ENCODE measurements around the gene PARD3B.

PARD3B gene

DNA sequence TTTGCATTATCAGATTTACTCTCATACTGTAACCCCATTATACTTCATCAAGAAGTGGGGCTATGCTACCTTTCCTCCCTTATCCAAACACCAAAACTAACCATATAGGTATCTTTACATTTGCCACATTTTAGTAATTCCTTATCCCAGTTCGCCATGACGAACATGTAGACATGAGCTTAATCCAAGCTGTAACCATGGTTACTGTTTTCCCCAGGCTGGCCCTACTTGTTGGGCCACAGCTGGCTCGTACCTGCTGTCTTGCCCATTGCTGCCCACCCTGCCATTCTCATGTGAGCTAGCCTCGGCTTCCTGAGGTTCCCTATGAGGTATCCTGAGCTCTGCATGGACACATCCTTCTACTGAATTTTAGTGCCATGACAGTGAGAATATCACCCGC lies 117.7 kb downstream of the PARD3B start:
- DNase-seq = no peak

DNA sequence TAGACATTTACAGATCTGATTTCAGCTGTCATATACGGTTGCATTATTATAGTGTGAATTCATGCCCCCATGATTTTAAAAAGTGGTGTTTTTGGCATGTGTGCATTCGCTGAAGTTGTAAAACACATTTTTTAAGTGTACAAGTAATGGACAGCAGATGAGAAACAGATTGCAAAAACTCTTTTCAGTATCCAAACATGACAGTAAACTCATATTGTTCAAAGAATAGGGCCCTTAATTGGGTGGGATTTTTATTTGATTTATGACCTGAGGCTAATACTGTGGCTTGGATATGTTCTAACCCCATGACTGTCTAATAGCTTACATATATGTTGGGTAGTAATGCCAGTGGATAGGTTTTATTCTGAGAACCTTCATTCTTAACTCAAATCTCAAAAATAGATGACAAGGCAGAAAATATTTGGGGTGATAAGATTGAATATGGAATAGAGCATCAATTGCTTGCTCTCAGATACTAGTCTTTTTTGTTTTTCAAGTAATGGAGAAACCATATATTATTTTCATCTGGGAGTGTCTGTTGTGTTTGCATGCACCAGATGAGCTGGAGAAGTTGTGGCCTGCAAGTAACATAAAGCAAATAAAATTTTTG lies 118.6 kb downstream of the PARD3B start:
- no peak for DNase-seq

DNA sequence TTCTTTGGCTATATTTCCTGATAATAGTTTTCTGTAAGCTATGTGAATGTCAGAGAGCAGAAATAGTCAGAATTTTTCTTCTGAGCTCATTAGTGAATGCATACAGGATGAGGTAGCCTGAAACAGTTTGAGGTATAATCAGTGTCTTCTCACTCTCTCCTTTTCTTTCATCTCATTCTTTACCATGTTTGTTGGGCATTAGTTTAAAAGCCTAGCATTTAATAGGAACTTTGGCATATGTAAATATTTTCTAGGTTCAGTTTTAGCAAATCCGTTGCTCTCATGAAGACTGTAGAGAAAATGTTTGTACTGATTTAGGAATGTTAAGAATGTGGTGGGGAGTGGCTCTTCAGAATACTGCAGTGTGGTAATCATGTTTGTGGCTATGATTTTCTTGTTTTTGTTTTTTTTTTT lies 119.4 kb downstream of the PARD3B start:
- no peak for DNase-seq

GRCh38 chr2:204665207-204665606 lies 119.9 kb downstream of the PARD3B start:
- DNase-seq = no peak

- DNase-seq = no peak
These were observed 120.5 kb downstream of the PARD3B start for GRCh38 chr2:204665771-204666170.

DNA sequence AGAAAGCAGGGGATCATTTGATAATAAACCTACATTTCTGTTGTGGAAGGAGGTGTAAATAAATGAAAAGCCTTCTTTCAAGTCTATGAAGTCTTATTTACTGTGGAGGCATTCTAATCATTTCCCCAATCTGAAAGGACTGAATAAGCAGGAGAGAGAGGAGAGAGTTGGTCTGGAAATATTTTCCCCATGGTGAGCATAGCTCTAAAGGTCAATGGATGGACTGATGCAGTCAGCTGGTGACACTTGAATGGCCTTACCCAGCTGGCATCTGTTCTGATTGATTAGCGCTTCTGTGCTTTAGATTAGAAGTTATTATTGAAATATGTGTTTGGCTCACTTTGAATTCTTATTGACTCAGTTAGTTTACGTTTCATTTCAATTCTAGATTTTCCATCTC lies 122.7 kb downstream of the PARD3B start:
- DNase-seq = no peak

GRCh38 chr2:204669382-204669781 lies 124.1 kb downstream of the PARD3B start:
- no peak for DNase-seq

DNA sequence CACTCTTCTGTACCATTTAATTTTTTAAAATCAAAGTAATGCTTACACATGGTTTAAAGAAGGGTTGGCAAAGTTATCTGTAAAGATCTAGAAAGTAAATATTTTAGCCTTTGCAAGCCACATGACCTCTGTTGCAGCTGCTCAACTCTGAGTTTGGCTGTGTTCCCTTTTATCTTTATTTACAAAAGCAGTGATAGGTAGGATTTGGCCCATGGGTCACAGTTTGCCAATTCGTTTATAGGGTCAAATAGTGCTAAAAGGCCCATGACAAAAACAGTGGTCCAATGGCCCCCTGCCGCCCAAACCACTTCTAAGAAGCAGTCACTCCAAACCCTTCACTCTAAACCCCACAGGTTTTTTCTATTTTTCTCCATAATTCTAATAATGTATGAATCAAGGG lies 124.8 kb downstream of the PARD3B start:
- no peak for DNase-seq

GRCh38 chr2:204670756-204671155 lies 125.5 kb downstream of the PARD3B start:
- DNase-seq = no peak

GRCh38 chr2:204672772-204673171 lies 127.5 kb downstream of the PARD3B start:
- no peak for DNase-seq

DNA sequence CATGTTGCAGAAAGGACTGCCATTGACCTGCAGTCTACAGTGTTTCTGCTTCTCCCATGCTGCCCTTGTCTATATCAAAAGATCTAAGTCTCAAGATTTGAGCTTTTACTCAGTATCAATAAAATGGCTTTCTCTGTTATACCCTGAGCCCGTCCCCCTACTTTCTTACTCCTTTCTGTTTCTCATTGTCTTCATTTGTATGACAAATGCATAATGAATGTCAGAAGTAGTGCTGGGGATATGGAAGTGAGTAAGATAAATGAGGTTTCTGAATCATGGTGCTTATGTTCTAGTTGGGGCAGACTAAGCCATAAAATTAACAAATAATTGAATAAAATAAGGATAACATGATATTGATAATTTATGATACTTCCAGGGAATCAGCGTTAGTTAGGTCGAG lies 128.6 kb downstream of the PARD3B start:
- DNase-seq = no peak

- no peak for DNase-seq
These were observed 132.8 kb downstream of the PARD3B start for GRCh38 chr2:204678031-204678430.

DNA sequence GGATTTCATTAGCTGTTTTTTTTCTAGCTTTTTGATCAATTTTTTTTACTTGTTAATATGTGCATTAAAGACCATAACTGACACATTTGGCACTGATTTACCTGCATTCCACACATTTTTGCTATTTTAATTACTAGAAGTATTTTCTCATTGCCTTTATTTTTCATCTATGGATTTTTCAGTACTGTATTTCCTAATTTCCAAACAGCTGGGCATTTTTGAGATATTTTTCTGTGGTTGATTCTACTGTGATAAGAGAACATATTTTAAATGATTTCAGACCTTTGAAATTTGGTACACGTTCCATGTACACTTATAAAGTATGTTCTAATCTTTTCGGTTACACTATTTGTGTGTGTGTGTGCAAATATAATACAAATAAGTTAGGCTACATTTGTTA lies 135.3 kb downstream of the PARD3B start:
- DNase-seq = no peak

- no peak for DNase-seq
These were observed 136.1 kb downstream of the PARD3B start for GRCh38 chr2:204681412-204681811.

DNA sequence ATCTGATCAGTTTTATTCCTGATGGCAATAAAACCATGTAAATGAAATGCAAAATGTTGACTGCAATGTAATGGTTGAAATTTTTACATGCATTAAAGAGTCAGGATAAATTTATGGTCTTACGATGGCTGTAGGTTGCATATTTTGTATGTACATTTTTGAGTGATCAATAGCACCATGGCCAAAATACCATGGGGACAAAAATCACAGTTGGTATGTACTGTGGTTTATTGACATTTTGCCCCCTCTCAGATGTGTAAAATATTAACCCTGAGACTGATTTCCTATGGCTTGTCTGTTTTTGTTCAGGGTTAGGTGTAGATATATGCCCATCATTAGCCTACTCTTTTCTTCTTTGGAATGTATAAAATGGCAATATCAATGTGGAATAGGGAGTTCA lies 138.1 kb downstream of the PARD3B start:
- no peak for DNase-seq

GRCh38 chr2:204686406-204686805 lies 141.1 kb downstream of the PARD3B start:
- no peak for DNase-seq

- no peak for DNase-seq
These were observed 142.5 kb downstream of the PARD3B start for GRCh38 chr2:204687776-204688175.

GRCh38 chr2:204691911-204692510 lies 146.7 kb downstream of the PARD3B start:
- no peak for DNase-seq

DNA sequence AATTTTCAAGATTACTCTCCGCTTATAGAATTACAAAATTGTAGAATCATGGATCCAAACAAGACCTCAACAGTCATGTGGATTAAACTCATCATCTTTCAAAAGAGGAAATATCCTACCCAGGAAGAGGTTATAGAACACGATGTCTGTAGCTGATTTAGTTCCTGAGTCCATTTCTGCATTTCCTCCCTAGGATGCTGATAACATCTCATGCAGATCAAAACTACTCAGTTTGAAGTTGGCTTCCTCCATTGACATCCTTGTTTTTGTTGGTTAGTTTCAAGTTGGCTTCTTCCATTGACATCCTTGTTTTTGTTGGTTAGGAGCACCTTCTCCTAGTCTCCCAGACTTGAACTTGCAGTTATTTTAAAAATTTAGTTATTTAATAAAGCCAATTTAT lies 147.5 kb downstream of the PARD3B start:
- no peak for DNase-seq

DNA sequence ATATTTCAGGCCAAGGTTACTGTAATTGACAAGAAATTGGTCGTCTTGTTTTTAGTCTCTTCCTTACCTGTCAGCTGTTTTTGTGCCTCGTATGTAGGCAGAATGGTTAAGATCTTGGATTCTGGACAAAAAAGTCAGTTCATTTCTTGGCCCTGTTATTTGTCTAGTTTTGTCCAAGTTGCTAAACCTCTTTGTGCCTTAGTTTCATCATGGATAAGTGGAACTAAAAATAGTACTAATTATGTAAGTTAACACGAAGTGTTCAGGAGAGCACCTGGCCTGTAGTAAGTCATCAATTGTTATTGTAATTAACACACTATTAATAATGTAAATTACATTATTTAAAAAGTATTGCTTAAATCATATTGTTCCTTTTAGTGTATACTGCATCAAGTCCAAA lies 148.0 kb downstream of the PARD3B start:
- DNase-seq = no peak

GRCh38 chr2:204695506-204695905 lies 150.2 kb downstream of the PARD3B start:
- DNase-seq = no peak

DNA sequence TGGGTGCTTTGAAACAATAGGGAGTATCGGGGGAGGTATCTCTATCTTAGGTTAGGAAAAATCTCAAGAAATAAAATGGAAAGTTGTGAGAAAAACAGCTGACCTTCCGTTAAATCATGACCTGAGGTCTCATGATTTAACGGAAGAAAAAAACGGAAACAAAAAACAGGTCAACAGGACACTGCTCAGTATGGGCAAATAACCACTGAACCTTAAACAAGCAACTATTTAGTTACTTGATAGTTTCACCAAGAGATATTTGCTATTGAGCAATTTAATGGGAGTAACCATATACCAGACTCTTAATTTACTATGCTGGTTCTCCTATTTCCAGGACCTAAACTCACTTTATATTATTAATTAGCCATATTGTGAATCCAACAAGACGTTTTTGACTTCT lies 150.8 kb downstream of the PARD3B start:
- DNase-seq = no peak

- no peak for DNase-seq
These were observed 160.1 kb downstream of the PARD3B start for GRCh38 chr2:204705243-204705932.

DNA sequence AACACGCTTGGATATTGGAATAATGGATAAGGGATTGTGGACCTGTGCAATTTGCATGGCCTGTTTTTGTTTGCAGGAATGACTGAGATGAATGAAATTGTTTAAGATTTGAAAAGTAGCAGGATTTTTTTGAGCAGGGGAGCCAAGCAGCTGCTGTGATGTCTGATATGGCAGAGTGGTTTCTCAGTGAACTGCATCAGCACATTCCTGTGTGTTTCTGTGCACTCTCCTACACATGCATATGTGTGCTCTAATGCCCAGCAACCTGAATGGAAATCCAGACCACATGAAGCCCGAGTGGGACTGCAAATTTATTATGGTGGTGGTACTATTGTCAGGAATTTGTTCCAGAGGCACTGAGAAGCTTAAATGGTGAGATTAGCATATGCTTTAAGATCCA lies 161.7 kb downstream of the PARD3B start:
- DNase-seq = no peak

GRCh38 chr2:204713211-204713610 lies 167.9 kb downstream of the PARD3B start:
- DNase-seq = no peak
